Superior temporal gyrus (tissue), 1 donor: ENCODE measurements around the gene HERC4.
"Not testable (repeated sequence)": the region's sequence is repeated elsewhere in the genome, so short reads cannot be mapped to it uniquely, and the experiment has no call there.

ENCODE experiments used
- DNase-seq: peaks from one replicate; pipeline ENCODE4 v3.0.0-alpha.2; 2016; ENCODE audit errors: extremely low spot score

Gene HERC4

DNA sequence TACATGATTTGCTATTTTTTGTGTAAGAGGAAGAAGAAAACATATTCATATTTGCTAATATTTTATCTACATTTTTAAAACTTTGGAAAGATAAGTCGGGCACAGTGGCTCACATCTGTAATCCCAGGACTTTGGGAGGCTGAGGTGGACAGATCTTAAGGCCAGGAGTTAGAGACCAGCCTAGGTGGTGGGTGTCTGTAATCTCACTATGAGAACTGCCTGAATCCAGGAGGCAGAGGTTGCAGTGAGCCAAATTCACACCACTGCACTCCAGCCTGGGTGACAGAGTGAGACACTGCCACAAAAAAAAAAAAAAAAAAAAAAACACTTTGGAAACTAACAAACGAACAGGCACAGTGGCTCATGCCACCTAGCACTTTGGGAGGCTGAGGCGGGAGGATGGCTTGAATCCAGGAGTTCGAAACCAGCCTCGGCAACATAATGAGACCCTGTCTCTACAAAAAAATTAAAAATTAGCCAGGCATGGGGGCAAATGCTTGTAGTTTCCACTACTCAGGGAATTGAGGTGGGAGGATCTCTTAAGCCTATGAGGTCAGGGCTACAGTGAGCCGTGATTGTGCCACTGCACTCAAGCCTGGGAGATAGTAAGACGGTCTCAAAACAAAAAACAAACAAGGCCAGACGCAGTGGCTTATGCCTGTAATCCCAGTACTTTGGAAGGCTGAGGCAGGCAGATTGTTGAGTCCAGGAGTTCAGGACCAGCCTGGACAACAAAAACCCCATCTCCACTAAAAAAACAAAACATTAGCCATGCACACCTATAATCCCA is 25.6 kb downstream of the HERC4 start:
- DNase-seq: no peak

DNA sequence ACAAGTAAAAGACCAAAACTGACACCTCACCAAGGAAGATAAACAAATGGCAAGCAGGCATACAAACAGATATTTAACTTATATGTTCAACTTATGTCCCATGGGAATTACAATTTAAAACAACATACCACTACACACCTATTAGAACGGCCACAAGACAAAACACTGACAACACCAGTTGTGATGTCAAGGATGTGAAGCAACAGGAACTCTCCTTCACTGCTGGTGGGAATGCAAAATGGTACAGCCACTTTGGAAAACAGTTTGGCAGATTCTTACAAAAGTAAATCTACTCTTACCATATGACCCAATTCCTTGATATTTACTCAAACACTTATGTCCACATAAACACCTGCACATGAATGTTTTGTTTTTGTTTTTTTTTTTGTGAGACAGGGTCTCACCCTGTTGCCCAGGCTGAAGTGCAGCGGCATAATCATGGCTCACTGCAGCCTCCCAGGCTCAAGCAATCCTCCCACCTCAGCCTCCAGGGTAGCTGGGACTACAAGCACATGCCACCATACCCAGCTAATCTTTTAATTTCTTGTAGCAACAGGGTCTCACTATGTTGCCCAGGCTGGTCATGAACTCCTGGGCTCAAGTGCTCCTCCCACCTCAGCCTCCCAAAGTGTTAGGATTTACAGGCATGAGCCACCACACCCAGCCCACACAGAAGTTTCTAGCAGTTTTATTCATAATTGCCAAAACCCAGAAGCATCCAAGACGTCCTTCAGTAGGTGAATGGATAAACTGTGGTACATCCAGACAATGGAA is 27.3 kb downstream of the HERC4 start:
- no peak for DNase-seq

DNA sequence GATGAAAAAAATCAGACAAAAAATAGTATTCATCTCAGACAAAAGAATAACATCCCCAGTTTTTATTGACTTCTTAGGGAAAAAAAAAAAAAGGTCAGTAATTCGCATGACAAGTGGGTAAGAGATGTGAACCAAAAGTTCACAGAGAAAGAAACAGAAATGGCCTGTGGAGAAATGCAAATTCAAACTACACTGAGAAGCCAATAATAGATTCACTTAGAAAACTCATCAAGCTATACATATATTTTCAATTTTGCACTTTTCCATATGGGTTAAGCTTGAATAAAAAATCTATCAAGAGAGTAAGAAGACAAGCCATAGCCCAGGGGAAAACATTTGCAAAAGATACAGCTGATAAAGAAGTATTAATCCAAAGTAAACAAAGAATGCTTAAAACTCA is 28.0 kb downstream of the HERC4 start:
- DNase-seq: no peak

- DNase-seq: no peak
Observed at GRCh38 chr10:68046642-68047041, 28.4 kb downstream of the HERC4 start.

GRCh38 chr10:68043030-68043429 is 32.1 kb downstream of the HERC4 start:
- no peak for DNase-seq

- DNase-seq: no peak
Observed at GRCh38 chr10:68032113-68032512, 43.0 kb downstream of the HERC4 start.

DNA sequence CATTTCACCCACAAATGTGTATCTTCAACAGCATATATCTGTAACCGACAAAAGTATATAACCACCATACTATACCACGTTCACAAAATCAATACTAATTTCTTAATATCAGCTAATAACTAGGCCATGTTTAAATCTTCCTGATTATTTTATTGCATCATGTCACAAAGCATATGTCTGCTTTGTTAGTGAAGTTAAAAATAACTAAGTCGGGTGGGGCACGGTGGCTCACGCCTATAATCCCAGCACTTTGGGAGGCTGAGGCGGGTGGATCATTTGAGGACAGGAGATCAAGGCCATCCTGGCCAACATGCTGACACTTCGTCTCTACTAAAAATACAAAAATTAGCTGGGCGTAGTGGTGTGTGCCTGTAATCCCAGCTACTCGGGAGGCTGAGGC is 47.7 kb downstream of the HERC4 start:
- no peak for DNase-seq

DNA sequence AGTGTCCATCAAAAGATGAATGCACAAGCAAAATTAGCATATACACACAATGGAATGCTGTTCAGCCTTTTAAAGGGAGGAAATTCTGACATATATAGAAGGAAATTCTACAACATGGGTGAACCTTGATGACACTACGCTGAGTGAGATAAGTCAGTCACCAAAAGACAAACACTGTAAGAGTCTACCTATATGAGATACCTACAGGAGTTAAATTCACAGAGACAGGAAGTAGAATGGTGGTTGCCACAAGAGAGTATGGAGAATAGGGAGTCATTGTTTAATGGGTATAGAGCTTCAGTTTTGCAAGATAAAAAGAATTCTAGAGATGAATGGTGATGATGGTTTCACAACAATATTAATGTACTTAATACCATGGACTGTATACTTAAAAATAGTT is 51.8 kb downstream of the HERC4 start:
- DNase-seq: no peak

GRCh38 chr10:68022324-68022723 is 52.8 kb downstream of the HERC4 start:
- DNase-seq: not testable (repeated sequence)

- not testable (repeated sequence) for DNase-seq
Observed at GRCh38 chr10:68016519-68016918, 58.6 kb downstream of the HERC4 start.

- DNase-seq: peak; percentile 12
Observed at GRCh38 chr10:68010426-68010940, 64.6 kb downstream of the HERC4 start.

DNA sequence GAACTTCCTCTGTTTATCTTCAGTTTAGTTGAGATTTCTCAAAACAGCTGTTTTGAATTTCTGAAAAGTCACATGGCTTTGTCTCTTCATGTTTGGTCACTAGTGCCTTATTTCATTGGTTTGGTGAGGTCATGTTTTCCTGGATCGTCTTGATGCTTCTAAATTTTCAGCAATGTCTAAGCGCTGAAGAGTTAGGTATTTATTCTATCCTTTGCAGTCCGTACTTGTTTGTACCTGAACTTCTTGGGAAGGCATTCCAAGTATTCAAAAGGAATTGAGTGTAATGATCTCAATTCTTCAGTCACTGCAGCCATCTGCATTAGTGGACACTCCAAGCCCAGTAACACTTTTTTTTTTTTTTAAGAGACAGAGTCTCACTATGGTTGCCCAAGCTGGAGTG is 67.7 kb downstream of the HERC4 start:
- no peak for DNase-seq

DNA sequence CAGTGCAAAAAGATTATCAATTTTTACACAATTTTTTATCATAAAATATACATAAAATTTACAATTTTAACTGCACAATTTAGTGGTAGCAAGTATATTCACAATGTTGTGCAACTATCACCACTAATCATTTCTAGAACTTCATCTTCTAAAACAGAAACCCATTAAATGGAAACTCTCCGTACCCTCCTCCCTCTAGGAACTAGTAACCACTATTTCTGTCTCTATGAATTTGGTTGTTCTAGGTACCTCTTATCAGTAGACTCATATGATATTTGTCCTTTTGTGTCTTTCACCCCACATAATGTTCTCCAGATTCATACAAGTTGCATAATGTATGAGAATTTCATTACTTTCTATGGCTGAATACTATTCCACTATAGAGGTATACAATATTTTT is 73.5 kb downstream of the HERC4 start:
- no peak for DNase-seq

DNA sequence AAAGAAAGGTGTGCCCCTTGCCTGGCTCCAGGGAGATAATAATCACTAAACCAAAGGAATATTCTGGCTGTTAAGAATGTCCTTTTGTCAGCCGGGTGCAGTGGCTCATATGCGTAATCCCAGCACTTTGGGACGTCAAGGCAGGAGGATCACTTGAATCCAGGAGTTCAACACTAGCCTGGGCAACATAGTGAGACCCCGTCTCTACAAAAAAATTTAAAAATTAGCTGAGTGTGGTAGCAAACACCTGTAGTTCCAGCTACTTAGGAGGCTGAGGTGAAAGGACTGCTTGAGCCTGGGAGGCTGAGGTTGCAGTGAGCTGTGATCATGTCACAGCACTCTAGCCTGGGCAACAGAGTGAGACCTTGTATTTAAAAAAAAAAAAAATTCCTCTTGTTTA is 74.1 kb downstream of the HERC4 start:
- DNase-seq: no peak

DNA sequence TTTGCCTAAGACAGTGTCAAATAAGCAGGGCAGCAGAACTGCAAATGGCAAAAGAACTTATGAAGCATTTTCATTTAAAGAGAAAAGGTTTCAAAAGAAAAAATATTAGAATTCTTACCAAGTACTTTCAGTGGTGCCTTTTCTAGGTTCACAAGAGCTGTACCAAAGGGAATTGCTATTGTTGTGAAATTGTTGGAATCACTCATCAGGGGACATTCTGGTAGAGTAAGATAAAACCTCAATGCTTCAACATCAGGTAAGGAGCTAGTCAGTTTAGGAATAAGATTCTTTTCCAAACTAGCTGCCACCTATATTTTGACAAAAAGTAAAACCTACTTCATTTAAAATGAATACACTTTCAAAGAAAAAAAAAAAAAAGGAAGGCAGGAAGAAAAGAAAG is 85.0 kb downstream of the HERC4 start:
- no peak for DNase-seq

DNA sequence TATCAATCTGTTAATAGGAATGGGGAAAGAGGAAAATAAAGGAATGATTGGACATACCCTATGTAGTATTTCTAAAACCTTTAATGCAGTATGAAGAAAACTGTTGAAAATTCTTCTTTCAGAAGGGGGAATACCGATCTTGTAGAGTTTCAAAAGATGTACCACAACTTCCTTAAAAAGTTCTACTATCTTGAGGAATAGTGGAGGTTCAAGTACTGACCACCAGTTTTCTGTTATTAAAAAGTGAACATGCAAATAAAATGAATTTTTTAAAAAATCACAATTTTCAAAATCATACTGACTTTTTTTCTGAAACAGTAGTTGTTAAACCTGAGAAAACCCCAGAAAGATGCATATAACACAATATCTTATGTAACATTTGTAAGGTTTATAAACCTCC is 86.5 kb downstream of the HERC4 start:
- DNase-seq: no peak

DNA sequence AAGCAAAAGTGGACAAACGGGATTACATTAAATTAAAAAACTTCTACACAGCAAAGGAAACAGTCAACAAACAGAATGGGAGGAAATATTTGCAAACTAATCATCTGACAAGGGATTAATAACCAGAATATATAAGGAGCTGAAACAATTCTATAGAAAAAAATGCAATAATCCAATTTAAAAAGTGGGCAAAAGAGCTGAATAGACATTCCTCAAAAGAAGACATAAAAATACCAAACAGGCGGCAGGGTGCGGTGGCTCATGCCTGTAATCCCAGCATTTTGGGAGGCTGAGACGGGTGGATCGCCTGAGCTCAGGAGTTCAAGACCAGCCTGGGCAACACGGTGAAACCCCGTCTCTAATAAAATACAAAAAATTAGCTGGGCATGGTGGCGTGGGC is 92.5 kb downstream of the HERC4 start:
- not testable (repeated sequence) for DNase-seq

DNA sequence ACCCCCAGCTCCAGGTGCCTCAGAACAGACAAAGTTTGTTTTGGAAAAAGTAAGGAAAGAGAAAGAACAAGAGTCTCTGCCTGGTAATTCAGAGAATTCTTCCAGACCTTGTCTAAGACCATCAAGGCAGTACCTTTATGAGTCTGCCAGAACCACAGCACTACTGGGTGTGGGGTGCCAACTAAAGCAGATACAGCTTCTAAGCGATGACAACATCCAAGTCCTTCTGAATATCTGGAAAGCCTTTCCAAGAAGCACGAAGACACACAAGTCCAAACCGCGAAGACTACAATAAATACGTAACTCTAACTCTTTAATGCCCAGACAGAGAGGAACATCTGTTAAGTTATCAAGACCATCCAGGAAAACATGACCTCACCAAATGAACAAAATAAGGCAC is 96.3 kb downstream of the HERC4 start:
- DNase-seq: no peak

- no peak for DNase-seq
Observed at GRCh38 chr10:67977251-67977650, 97.8 kb downstream of the HERC4 start.

DNA sequence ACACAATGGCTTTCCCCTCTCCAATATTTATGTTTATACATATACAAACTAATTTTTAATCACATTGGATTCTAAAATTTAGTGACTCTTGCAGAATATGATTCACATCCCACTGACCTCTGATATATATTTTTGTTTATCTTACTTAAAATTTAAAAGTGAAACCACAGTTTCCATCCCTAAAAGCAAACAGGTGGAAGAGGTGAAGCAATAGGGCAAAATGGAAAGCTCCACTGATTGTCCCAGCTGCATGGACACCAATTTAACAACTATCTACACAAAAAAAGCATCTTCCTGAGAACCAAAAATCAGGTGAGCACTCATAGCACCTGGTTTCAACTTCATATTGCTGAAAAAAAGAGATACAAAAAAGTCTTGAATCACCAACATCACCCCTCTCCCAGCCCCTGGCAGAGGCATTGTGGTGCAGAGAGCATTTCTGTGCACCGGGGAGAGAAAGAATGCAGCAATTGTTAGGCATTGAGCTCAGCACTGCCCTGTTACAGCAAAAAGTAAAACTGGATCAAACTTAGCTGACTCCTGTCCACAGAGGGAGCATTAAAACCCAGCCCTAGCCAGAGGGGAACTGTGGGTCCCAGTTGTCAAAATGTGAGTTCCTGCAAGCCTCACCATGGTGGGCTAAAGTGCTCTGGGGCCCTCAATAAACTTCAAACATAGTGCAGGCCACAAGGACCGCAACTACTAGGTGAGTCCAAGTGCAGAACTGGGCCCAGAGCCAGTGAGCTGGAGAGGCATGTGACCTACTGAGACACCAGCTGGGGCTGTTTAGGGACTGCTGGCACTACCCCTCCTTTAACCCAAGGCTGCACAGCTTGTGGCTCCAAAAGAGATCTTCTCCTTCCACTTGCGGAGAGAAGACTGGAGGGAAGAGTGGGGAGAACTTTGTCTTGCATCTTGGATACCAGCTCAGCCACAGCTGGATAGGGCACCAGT is 98.5 kb downstream of the HERC4 start:
- no peak for DNase-seq

GRCh38 chr10:67975871-67976270 is 99.2 kb downstream of the HERC4 start:
- no peak for DNase-seq

DNA sequence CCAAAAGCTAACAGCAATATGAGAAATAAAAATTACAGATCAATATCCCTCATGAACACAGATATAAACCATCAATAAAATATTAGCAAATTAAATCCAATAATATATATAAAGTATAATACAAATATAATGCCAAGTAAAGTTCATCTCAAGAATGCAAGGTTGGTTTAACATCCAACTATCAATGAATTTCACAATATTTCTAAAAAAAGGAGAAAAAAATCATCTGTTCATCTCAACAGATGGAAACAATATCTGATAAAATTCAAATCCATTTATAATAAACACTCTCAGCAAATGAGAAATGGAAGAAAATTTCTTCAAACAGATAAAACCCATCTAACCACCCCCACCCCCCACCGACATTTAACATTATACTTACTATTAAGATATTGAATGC is 103.8 kb downstream of the HERC4 start:
- no peak for DNase-seq
